ENCODE results near the gene ABCF2.

ABCF2 gene

DNA sequence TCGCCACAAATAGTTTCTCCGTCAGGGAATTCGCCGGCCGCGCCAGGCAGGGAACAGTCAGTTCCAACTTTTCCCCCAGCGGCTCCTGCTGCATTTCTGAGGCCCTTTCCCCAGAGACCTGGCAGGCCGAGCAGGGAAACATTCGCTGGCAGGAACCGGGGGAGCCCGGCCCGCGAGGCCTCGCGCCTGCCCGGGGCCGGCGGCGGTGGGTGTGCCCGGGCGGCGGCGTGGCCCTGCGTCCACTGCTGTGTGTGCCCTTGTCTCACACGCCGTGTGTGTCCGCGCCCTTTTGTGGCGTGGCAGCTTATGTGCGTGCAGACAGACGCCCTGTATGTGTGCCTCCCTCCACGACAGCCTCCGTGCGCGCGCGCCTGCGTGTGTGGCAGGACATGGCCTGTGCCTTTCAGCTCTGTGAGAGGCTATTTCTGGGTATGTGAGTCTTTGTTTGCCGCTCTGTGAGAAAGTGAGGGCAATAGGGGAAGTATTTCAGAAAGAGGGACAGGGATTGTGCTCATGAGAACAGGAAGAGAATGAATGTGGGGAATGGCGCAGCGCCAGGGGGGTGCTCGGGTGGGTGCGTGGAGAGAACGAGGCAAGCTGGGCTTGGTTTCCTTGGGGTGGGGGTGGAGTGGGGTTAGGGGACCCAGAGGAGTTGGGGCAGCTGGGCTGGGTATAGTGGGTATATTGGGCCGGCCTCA, 22.2 kb upstream of the ABCF2 start:
- H3K27me3 ChIP-seq, result no peaks in the 10 kb centered on the region
- H3K27ac ChIP-seq, result peak overlapping the region; percentile 95 to 98
- no peak for TF ChIP-seq CTCF (IDR thresholded peaks at IDR 0.05)
- H3K9me3 ChIP-seq, result no peaks in the 10 kb centered on the region
- peak; percentile 72 to 92 for DNase-seq
- H3K4me3 ChIP-seq, result peak overlapping the region; percentile 71 to 73
- no peaks in the 10 kb centered on the region for H3K36me3 ChIP-seq
- peaks cover 6 to 78% (median 72%) of the 10 kb centered on the region in 4 donors for H3K4me1 ChIP-seq
- intact Hi-C loops (cut with DNase I; ENCODE audit: low total_unique reads), result loop anchor here (5.0 kb wide), 2 partner anchors 53 to 93 kb away; partner anchors contain the start of gene NUB1

GRCh38 chr7:151248346-151249033, 21.5 kb upstream of the ABCF2 start, which contains the start of gene SMARCD3:
SMARCD3 (minus strand) TSS chr7:151248694; CDS start chr7:151248562, 132 bp downstream.
- intact Hi-C loops (cut with DNase I; ENCODE audit: low total_unique reads), result loop anchor here (5.0 kb wide), 2 partner anchors 54 to 94 kb away; partner anchors contain the start of gene NUB1
- no peaks in the 10 kb centered on the region for H3K9me3 ChIP-seq
- H3K4me1 ChIP-seq, result peaks cover 6 to 84% (median 73%) of the 10 kb centered on the region in 4 donors

GRCh38 chr7:151247611-151248345, 20.8 kb upstream of the ABCF2 start:
- H3K4me3 ChIP-seq, result peak overlapping the region; percentile 71 to 73
- intact Hi-C loops (cut with DNase I; ENCODE audit: low total_unique reads), result loop anchor here (5.0 kb wide), 2 partner anchors 55 to 95 kb away; partner anchors contain the start of gene NUB1
- TF ChIP-seq CTCF (IDR thresholded peaks at IDR 0.05), result no peak
- H3K9me3 ChIP-seq, result no peaks in the 10 kb centered on the region
- H3K4me1 ChIP-seq, result peaks cover 6 to 82% (median 71%) of the 10 kb centered on the region in 4 donors
- H3K27ac ChIP-seq, result peak overlapping the region; percentile 95 to 98
- peak in 1 of 2 donors; percentile 83 for DNase-seq
- no peaks in the 10 kb centered on the region for H3K27me3 ChIP-seq
- H3K36me3 ChIP-seq, result peaks cover 0 to 3% (median 0%) of the 10 kb centered on the region in 3 donors

More at GRCh38 chr7:151248346-151249033, 21.5 kb upstream of the ABCF2 start, which contains the start of gene SMARCD3:
- Histone ChIP-seq H3K4me3 (peak within 1 kb of the TSS; percentile 71 to 73), H3K27me3 (no peaks in the 10 kb centered on the region), H3K27ac (peak within 1 kb of the TSS; percentile 95 to 98), H3K36me3 (no peaks in the 10 kb centered on the region)
- peak; percentile 73 to 82 for DNase-seq
- TF ChIP-seq CTCF (IDR thresholded peaks at IDR 0.05), result no peak

DNA sequence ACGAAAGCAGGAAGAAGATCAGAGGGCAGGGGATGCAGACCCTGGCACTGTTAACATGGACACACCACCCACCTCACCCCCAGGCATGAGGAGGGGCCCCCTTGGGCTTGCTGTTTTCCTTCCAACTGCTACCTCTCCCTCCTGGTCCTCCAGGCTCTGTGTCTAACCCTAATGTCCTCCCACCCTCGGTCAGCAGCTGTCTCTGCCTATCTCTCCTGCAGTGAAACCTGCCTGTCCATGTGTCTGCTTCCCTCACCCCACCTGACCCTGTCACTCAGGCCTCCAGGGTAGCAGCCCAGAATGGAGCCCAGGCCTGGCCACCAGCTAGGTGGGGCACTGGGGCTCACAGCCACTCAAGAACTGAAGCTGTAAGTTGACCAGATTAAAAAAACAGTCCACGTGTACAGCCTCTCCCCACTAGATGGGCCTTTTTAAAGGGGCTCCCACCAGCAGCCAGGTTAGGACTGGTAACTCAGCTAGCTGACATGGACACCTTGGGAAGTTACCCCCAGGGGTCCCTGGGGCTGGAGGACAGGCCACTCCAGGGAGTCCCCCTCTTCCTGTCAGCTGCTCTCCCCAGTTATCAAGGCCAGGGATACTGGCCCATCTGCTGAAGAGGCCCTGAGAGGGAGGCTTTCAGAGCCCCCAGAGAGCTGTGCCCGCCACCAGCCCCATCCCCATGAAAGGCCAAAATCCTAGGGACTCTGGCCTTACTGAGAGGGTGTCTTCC, 20.0 kb upstream of the ABCF2 start:
- no peak for DNase-seq
- Histone ChIP-seq H3K36me3 (peaks cover 0 to 11% (median 6%) of the 10 kb centered on the region in 3 donors), H3K9me3 (no peaks in the 10 kb centered on the region), H3K4me3 (peak overlapping the region; percentile 71 to 73), H3K27me3 (no peaks in the 10 kb centered on the region), H3K4me1 (peaks cover 6 to 74% (median 66%) of the 10 kb centered on the region in 4 donors), H3K27ac (peak overlapping the region; percentile 95 to 98)
- no peak for TF ChIP-seq CTCF (IDR thresholded peaks at IDR 0.05)
- intact Hi-C loops (cut with DNase I; ENCODE audit: low total_unique reads), result loop anchor here (5.0 kb wide), 2 partner anchors 55 to 95 kb away; partner anchors contain the start of gene NUB1

Measured in tibial artery (tissue), 4 donors.